B cell (primary cell): Measurements from ENCODE around the gene ST6GAL1. TPM values are rescaled to one million over a fixed set of nuclear protein-coding genes. Genes with fewer than 3 reads are reported as not detected.

Experiments used
- ATAC-seq: fragments of 200-7000 bp; cut with Tn5 transposase; one replicate; pipeline ENCODE4 v1.10.0; 2021; ENCODE audit warnings: low read depth, mild to moderate bottlenecking, moderate number of reproducible peaks, moderate library complexity
- CTCF ChIA-PET: fragments of 350-600 bp; sonication (Branson Sonifier 250); formaldehyde crosslinking; loops from one replicate; lab custom pipeline; 2021; ENCODE audit warnings: antibody characterized with exemption, inconsistent platforms; lab: Charles Lee
- POLR2A ChIA-PET: fragments of 350-600 bp; sonication (Branson Sonifier 250); formaldehyde crosslinking; loops from one replicate; lab custom pipeline; 2021; ENCODE audit warnings: antibody characterized with exemption; lab: Charles Lee
- DNase-seq: peaks from one replicate; pipeline ENCODE4 v3.0.0; 2013
- H2AFZ ChIP-seq: 2 replicates; pipeline ENCODE4 v1.6.1; 2012; ENCODE audit warnings: mild to moderate bottlenecking, low read depth, low read length; ENCODE audit not compliant: insufficient read depth, poor library complexity, severe bottlenecking
- H3K27ac ChIP-seq, 2 donors: 1 replicate in 1 of 2; 2 replicates in 1 of 2; pipeline ENCODE4 v1.5.1; 2012 to 2013; ENCODE audit warnings: low read length in 2 of 2, mild to moderate bottlenecking in 2 of 2, moderate library complexity in 1 of 2
- H3K27me3 ChIP-seq, 4 experiments: fragments of 200-600 bp in 1 of 4; sonication (generic) in 1 of 4; replicated peaks in 1 of 4; 1 replicate in 2 of 4; 2 replicates in 2 of 4; pipeline versions ENCODE4 v1.6.1 to v1.7.0; 2013 to 2016; ENCODE audit warnings: low read length in 3 of 4, mild to moderate bottlenecking in 2 of 4, mixed read lengths in 1 of 4, moderate library complexity in 1 of 4; ENCODE audit not compliant: insufficient read depth in 4 of 4, control insufficient read depth in 3 of 4; ENCODE audit errors: control extremely low read depth in 1 of 4
- H3K36me3 ChIP-seq, 2 experiments: replicated peaks in 1 of 2; 1 replicate in 1 of 2; 2 replicates in 1 of 2; pipeline versions ENCODE4 v1.6.1 to v1.7.1; 2013; ENCODE audit warnings: low read length in 1 of 2; ENCODE audit not compliant: insufficient read depth in 2 of 2, control insufficient read depth in 1 of 2; ENCODE audit errors: control extremely low read depth in 1 of 2, extremely low read depth in 1 of 2
- H3K4me1 ChIP-seq, 2 donors: fragments of 200-600 bp in 1 of 2; sonication (generic) in 1 of 2; 1 replicate in 1 of 2; 2 replicates in 1 of 2; pipeline versions ENCODE4 v1.5.1 to v1.6.1; 2013 to 2017; ENCODE audit warnings: low read length in 2 of 2; ENCODE audit not compliant: control insufficient read depth in 2 of 2, insufficient read depth in 2 of 2
- H3K4me2 ChIP-seq: replicated peaks from 2 replicates; pipeline ENCODE3; 2012; ENCODE audit warnings: mild to moderate bottlenecking, low read depth, low read length; ENCODE audit not compliant: poor library complexity, severe bottlenecking
- H3K4me3 ChIP-seq, 5 experiments: fragments of 200-600 bp in 1 of 5; sonication (generic) in 1 of 5; 1 replicate in 3 of 5; 2 replicates in 2 of 5; pipeline versions ENCODE4 v1.5.1 to v1.7.0; 2011 to 2016; ENCODE audit warnings: low read length in 4 of 5, mild to moderate bottlenecking in 4 of 5, low read depth in 2 of 5, control low read depth in 1 of 5, moderate library complexity in 1 of 5; ENCODE audit not compliant: insufficient read depth in 1 of 5; ENCODE audit errors: control extremely low read depth in 1 of 5, extremely low read depth in 1 of 5
- H3K79me2 ChIP-seq: fragments of 200-600 bp; sonication (generic); one replicate; pipeline ENCODE4 v1.6.0; 2016; ENCODE audit warnings: low read length; ENCODE audit not compliant: control insufficient read depth, insufficient read depth
- H3K9ac ChIP-seq: fragments of 200-600 bp; sonication (generic); 2 replicates; pipeline ENCODE4 v1.6.1; 2017; ENCODE audit warnings: mild to moderate bottlenecking, low read length, moderate library complexity
- H3K9me3 ChIP-seq, 3 donors: one replicate each; pipeline versions ENCODE4 v1.6.1 to v1.7.1; 2013; ENCODE audit warnings: low read length in 2 of 3; ENCODE audit not compliant: control insufficient read depth in 2 of 3, insufficient read depth in 1 of 3; ENCODE audit errors: control extremely low read depth in 1 of 3
- H4K20me1 ChIP-seq: 2 replicates; pipeline ENCODE4 v1.6.0; 2012; ENCODE audit warnings: mild to moderate bottlenecking, low read length; ENCODE audit not compliant: insufficient read depth, control insufficient read depth, poor library complexity, severe bottlenecking
- H3K27ac Mint-ChIP-seq: one replicate; pipeline ENCODE4 v1.8.0; 2021; ENCODE audit warnings: mixed read lengths
- H3K27me3 Mint-ChIP-seq: one replicate; pipeline ENCODE4 v1.8.0; 2021; ENCODE audit warnings: mixed read lengths
- H3K4me1 Mint-ChIP-seq: one replicate; pipeline ENCODE4 v1.8.0; 2021; ENCODE audit warnings: mixed read lengths
- H3K4me3 Mint-ChIP-seq: one replicate; pipeline ENCODE4 v1.8.0; 2021; ENCODE audit warnings: mixed read lengths
- H3K9me3 Mint-ChIP-seq: one replicate; pipeline ENCODE4 v1.8.0; 2022; ENCODE audit warnings: mixed read lengths; ENCODE audit not compliant: insufficient read depth
- EZH2 ChIP-seq: IDR thresholded peaks from 2 replicates; pipeline ENCODE4 v1.6.1; 2012; ENCODE audit warnings: borderline replicate concordance, low read depth, mild to moderate bottlenecking, moderate library complexity, low read length; ENCODE audit not compliant: insufficient read depth, poor library complexity, severe bottlenecking
- WGBS: methylation state at CpG from one replicate; pipeline ENCODE4 v1.1.5; 2013; ENCODE audit warnings: missing lambda C conversion rate; ENCODE audit not compliant: insufficient coverage; 5-methylcytosine and 5-hydroxymethylcytosine counted together
- intact Hi-C: fragments of 100-400 bp; cut with micrococcal nuclease; formaldehyde crosslinking; loops from one replicate; pipeline ENCODE4 v1.10.0; 2022
- polyA plus RNA-seq: library from polyadenylated mRNA; depleted of rRNA; stranded (reverse); fragments of >200 nt; gene quantifications from 2 replicates; pipeline ENCODE4 v1.2.3, GENCODE V29; 2012
- total RNA-seq, 2 donors: library from RNA; stranded (reverse); fragments of 120-200 nt in 1 of 2; gene quantifications; 1 replicate in 1 of 2; 2 replicates in 1 of 2; pipeline versions ENCODE4 v1.2.3 to v1.2.4, GENCODE V29; 2013 to 2022
- TF ChIP-seq, protein P1 (sequence below): fragments of 200-600 bp; IDR thresholded peaks from one replicate; pipeline ENCODE4 v1.8.0; 2022; ENCODE audit warnings: antibody characterized with exemption, mild to moderate bottlenecking

Gene ST6GAL1
- total and polyA plus RNA-seq, 2 donors (not counting 1 experiment from before 2014, with no cell fraction given) = 174 to 563 TPM

DNA sequence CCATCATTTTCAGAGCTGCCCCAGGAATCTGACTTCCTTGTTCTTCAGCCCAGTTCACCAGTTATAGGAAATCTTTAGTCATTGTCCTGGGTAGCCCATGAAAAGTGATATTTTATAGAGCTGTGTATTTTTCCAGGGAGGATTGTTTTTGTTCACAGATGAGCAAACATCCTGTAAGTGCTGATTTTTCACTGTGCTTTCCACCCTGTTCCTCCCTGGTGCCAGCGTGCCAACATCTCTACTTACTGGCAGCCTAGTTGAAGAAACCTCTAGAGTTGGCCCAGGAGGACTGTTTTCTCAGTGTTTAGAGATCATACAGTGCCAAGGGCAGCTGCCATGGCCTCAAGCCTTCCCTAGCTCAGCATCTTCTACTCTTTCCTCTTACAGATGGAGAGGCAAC, 41.3 kb downstream of the ST6GAL1 start:
- CTCF ChIA-PET = interaction anchor here (0.6 to 1.0 kb wide), 3 partner anchors 41 to 179 kb away, joined by 3 to 5 read pairs (median 3); no protein-coding TSS in a partner anchor
- no peak overlapping the region for H2AFZ ChIP-seq
- no peak for DNase-seq

GRCh38 chr3:186973702-186974101, 43.4 kb downstream of the ST6GAL1 start:
- H3K4me3 Mint-ChIP-seq = no peak overlapping the region

More for the DNA sequence above, 41.3 kb downstream of the ST6GAL1 start:
- Histone ChIP-seq H3K9ac (no peak overlapping the region), H3K4me3 (no peak overlapping the region), H3K4me1 (peaks cover 8 to 12% of the 10 kb centered on the region in 2 donors), H3K27ac (peak overlapping the region in 1 of 2 donors; percentile 46), H3K4me2 (no peak overlapping the region), H4K20me1 (peaks cover 16% of the 10 kb centered on the region), H3K9me3 (no peaks in the 10 kb centered on the region), H3K36me3 (peaks cover 0 to 75% of the 10 kb centered on the region in 2 experiments), H3K79me2 (peaks cover 87% of the 10 kb centered on the region), H3K27me3 (no peaks in the 10 kb centered on the region)
- Mint-ChIP-seq H3K4me3 (no peak overlapping the region), H3K9me3 (no peaks in the 10 kb centered on the region), H3K27me3 (no peaks in the 10 kb centered on the region), H3K4me1 (peaks cover 61% of the 10 kb centered on the region), H3K27ac (peak overlapping the region; percentile 51)
- TF ChIP-seq, protein P1, sequence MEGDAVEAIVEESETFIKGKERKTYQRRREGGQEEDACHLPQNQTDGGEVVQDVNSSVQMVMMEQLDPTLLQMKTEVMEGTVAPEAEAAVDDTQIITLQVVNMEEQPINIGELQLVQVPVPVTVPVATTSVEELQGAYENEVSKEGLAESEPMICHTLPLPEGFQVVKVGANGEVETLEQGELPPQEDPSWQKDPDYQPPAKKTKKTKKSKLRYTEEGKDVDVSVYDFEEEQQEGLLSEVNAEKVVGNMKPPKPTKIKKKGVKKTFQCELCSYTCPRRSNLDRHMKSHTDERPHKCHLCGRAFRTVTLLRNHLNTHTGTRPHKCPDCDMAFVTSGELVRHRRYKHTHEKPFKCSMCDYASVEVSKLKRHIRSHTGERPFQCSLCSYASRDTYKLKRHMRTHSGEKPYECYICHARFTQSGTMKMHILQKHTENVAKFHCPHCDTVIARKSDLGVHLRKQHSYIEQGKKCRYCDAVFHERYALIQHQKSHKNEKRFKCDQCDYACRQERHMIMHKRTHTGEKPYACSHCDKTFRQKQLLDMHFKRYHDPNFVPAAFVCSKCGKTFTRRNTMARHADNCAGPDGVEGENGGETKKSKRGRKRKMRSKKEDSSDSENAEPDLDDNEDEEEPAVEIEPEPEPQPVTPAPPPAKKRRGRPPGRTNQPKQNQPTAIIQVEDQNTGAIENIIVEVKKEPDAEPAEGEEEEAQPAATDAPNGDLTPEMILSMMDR = no peak
- TF ChIP-seq EZH2 = no peak
- ATAC-seq = no peak
- WGBS = 91% methylated on average over 1 of the region's 1 CpG
- POLR2A ChIA-PET = interaction anchor here (0.9 kb wide), 1 partner anchor 59 kb away, joined by 3 read pairs; no protein-coding TSS in a partner anchor
- intact Hi-C loops = no loop called here

More at GRCh38 chr3:186973702-186974101, 43.4 kb downstream of the ST6GAL1 start:
- peaks cover 0 to 3% of the 10 kb centered on the region in 2 donors for H3K4me1 ChIP-seq
- Mint-ChIP-seq H3K9me3 (no peaks in the 10 kb centered on the region), H3K27me3 (no peaks in the 10 kb centered on the region), H3K27ac (peak overlapping the region; percentile 37), H3K4me1 (peaks cover 47% of the 10 kb centered on the region)
- peaks cover 96% of the 10 kb centered on the region for H3K79me2 ChIP-seq
- H4K20me1 ChIP-seq = peaks cover 26% of the 10 kb centered on the region
- DNase-seq (no peak), ATAC-seq (no peak)
- WGBS = 67% methylated on average over 1 of the region's 7 CpGs
- H3K27me3 ChIP-seq = no peaks in the 10 kb centered on the region
- POLR2A ChIA-PET = no interaction called here
- H3K4me3 ChIP-seq = no peak overlapping the region
- H3K27ac ChIP-seq = no peak overlapping the region
- intact Hi-C loops = no loop called here
- H2AFZ ChIP-seq = no peak overlapping the region
- CTCF ChIA-PET = interaction anchor here (1.0 to 1.2 kb wide), 2 partner anchors 17 to 139 kb away, joined by 3 to 6 read pairs; no protein-coding TSS in a partner anchor
- TF ChIP-seq, protein P1 = no peak
- no peak for TF ChIP-seq EZH2
- no peak overlapping the region for H3K9ac ChIP-seq
- H3K4me2 ChIP-seq = no peak overlapping the region
- no peaks in the 10 kb centered on the region for H3K9me3 ChIP-seq
- peaks cover 0 to 75% of the 10 kb centered on the region in 2 experiments for H3K36me3 ChIP-seq
